ENCODE results near the gene PYGB.
A peak's percentile ranks its signal among the peaks of the same experiment; 100 is the strongest.

PYGB gene

GRCh38 chr20:25247956-25248785 lies at the start of gene PYGB:
PYGB (plus strand) TSS chr20:25248085; CDS start chr20:25248179, 94 bp downstream.
- H3K4me3 ChIP-seq (ENCODE audit: low read depth, low read length): peak within 1 kb of the TSS; percentile 85
- TF ChIP-seq POLR2A (IDR thresholded peaks at IDR 0.05; ENCODE audit: extremely low read depth, insufficient read length): peak; percentile 91
- TF ChIP-seq MAX (IDR thresholded peaks at IDR 0.05; ENCODE audit: low read depth, low read length): peak; percentile 59; the same call in 1 of the 2 replicates
- peak; percentile 75 for TF ChIP-seq MYC (IDR thresholded peaks at IDR 0.05; ENCODE audit: low read depth, low read length)
- no peak for TF ChIP-seq CTCF (IDR thresholded peaks at IDR 0.05; ENCODE audit: low read depth, low read length)
- DNase-seq (ENCODE audit: low read depth): peak; percentile 94

- TF ChIP-seq POLR2A (IDR thresholded peaks at IDR 0.05; ENCODE audit: extremely low read depth, insufficient read length) (no peak), MAX (IDR thresholded peaks at IDR 0.05; ENCODE audit: low read depth, low read length) (no peak), MYC (IDR thresholded peaks at IDR 0.05; ENCODE audit: low read depth, low read length) (no peak), CTCF (IDR thresholded peaks at IDR 0.05; ENCODE audit: low read depth, low read length) (no peak)
- no peak for DNase-seq (ENCODE audit: low read depth)
- no peak overlapping the region for H3K4me3 ChIP-seq (ENCODE audit: low read depth, low read length)
Measured at GRCh38 chr20:25198663-25199383, 49.1 kb upstream of the PYGB start.

GRCh38 chr20:25199473-25200260 lies 48.2 kb upstream of the PYGB start:
- no peak for DNase-seq (ENCODE audit: low read depth)
- TF ChIP-seq POLR2A (IDR thresholded peaks at IDR 0.05; ENCODE audit: extremely low read depth, insufficient read length) (no peak), MYC (IDR thresholded peaks at IDR 0.05; ENCODE audit: low read depth, low read length) (no peak), CTCF (IDR thresholded peaks at IDR 0.05; ENCODE audit: low read depth, low read length) (no peak), MAX (IDR thresholded peaks at IDR 0.05; ENCODE audit: low read depth, low read length) (no peak)
- H3K4me3 ChIP-seq (ENCODE audit: low read depth, low read length): no peak overlapping the region

- TF ChIP-seq MAX (IDR thresholded peaks at IDR 0.05; ENCODE audit: low read depth, low read length) (no peak), CTCF (IDR thresholded peaks at IDR 0.05; ENCODE audit: low read depth, low read length) (no peak), POLR2A (IDR thresholded peaks at IDR 0.05; ENCODE audit: extremely low read depth, insufficient read length) (no peak), MYC (IDR thresholded peaks at IDR 0.05; ENCODE audit: low read depth, low read length) (no peak)
- DNase-seq (ENCODE audit: low read depth): no peak
- H3K4me3 ChIP-seq (ENCODE audit: low read depth, low read length): no peak overlapping the region
Measured at GRCh38 chr20:25203089-25203488, 44.8 kb upstream of the PYGB start.

- DNase-seq (ENCODE audit: low read depth): no peak
- TF ChIP-seq MAX (IDR thresholded peaks at IDR 0.05; ENCODE audit: low read depth, low read length) (no peak), POLR2A (IDR thresholded peaks at IDR 0.05; ENCODE audit: extremely low read depth, insufficient read length) (no peak), CTCF (IDR thresholded peaks at IDR 0.05; ENCODE audit: low read depth, low read length) (no peak), MYC (IDR thresholded peaks at IDR 0.05; ENCODE audit: low read depth, low read length) (no peak)
- no peak overlapping the region for H3K4me3 ChIP-seq (ENCODE audit: low read depth, low read length)
Measured at GRCh38 chr20:25203871-25204320, 44.0 kb upstream of the PYGB start.
